Endothelial cell of umbilical vein (primary cell): ENCODE results near the gene XRCC2. TPM values are rescaled to one million over a fixed set of nuclear protein-coding genes. Genes with fewer than 3 reads are reported as not detected.

Source experiments
- BruUV-seq: library from RNA; stranded (reverse); fragments of 400-500 nt; replicated peaks from 2 replicates; lab custom pipeline; 2021; lab: Mats Ljungman, UMichigan
- CTCF ChIA-PET: fragments of 300-600, 350-600 bp; sonication (Branson Sonifier 250); formaldehyde crosslinking; loops from one replicate; lab custom pipeline; 2021; ENCODE audit warnings: antibody characterized with exemption, inconsistent platforms; lab: Charles Lee
- POLR2A ChIA-PET: fragments of 300-600, 350-600 bp; sonication (Branson Sonifier 250); formaldehyde crosslinking; loops from one replicate; lab custom pipeline; 2021; ENCODE audit warnings: antibody characterized with exemption, inconsistent platforms; lab: Charles Lee
- DNase-seq: peaks from one replicate; pipeline ENCODE4 v3.0.0-alpha.2; 2011; ENCODE audit warnings: low read depth, low spot score
- FAIRE-seq: peaks from 2 replicates; lab custom pipeline; 2011; peaks lifted over from hg19 to GRCh38; lab: Jason Lieb, UNC
- H2AFZ ChIP-seq: 2 replicates; pipeline ENCODE4 v1.6.0; 2012; ENCODE audit warnings: low read depth, low read length, control low read depth, inconsistent platforms
- H3K27ac ChIP-seq: 2 replicates; pipeline ENCODE4 v1.5.1; 2011; ENCODE audit warnings: low read depth, mild to moderate bottlenecking, control low read depth, low read length, moderate library complexity; ENCODE audit not compliant: insufficient read depth
- H3K27me3 ChIP-seq, 2 experiments: 2 replicates each; pipeline versions ENCODE4 v1.6.0 to v1.6.1; 2011; ENCODE audit warnings: low read length in 2 of 2, mixed read lengths in 1 of 2; ENCODE audit not compliant: control insufficient read depth in 2 of 2, insufficient read depth in 2 of 2
- H3K36me3 ChIP-seq, 2 experiments: 2 replicates in 1 of 2; 3 replicates in 1 of 2; pipeline ENCODE4 v1.5.1; 2011; ENCODE audit warnings: low read length in 2 of 2, mild to moderate bottlenecking in 1 of 2, moderate library complexity in 1 of 2; ENCODE audit not compliant: control insufficient read depth in 2 of 2, insufficient read depth in 2 of 2; ENCODE audit errors: extremely low read depth in 1 of 2
- H3K4me1 ChIP-seq: 3 replicates; pipeline ENCODE4 v1.5.1; 2011; ENCODE audit warnings: mild to moderate bottlenecking, low read length; ENCODE audit not compliant: control insufficient read depth, insufficient read depth; ENCODE audit errors: extremely low read depth
- H3K4me2 ChIP-seq: 2 replicates; pipeline ENCODE4 v1.6.1; 2011; ENCODE audit warnings: low read length, control low read depth, mixed read lengths; ENCODE audit not compliant: insufficient read depth
- H3K4me3 ChIP-seq, 3 experiments: fragments of 200-600 bp in 1 of 3; sonication (generic), shearing (Covaris generic) in 1 of 3; replicated peaks in 1 of 3; 2 replicates each; pipeline ENCODE4 v1.5.1; 2011 to 2016; ENCODE audit warnings: control low read depth in 3 of 3, low read length in 3 of 3, mild to moderate bottlenecking in 2 of 3, inconsistent platforms in 1 of 3, low read depth in 1 of 3, moderate library complexity in 1 of 3; ENCODE audit not compliant: insufficient read depth in 1 of 3
- H3K79me2 ChIP-seq: 2 replicates; pipeline ENCODE4 v1.6.0; 2012; ENCODE audit warnings: low read length, inconsistent platforms; ENCODE audit not compliant: control insufficient read depth, insufficient read depth
- H3K9ac ChIP-seq: replicated peaks from 2 replicates; pipeline ENCODE3; 2011; ENCODE audit warnings: low read length, control low read depth; ENCODE audit not compliant: insufficient read depth; ENCODE audit errors: extremely low read depth
- H3K9me1 ChIP-seq: replicated peaks from 3 replicates; pipeline ENCODE4 v1.6.0; 2011; ENCODE audit warnings: mild to moderate bottlenecking, low read length; ENCODE audit not compliant: control insufficient read depth, insufficient read depth; ENCODE audit errors: extremely low read depth
- H3K9me3 ChIP-seq: replicated peaks from 2 replicates; pipeline ENCODE4 v1.5.1; 2012; ENCODE audit warnings: low read length, inconsistent platforms; ENCODE audit not compliant: control insufficient read depth, insufficient read depth
- H4K20me1 ChIP-seq: replicated peaks from 2 replicates; pipeline ENCODE3; 2011; ENCODE audit warnings: mild to moderate bottlenecking, low read length; ENCODE audit not compliant: control insufficient read depth, insufficient read depth; ENCODE audit errors: extremely low read depth
- EZH2 ChIP-seq: IDR thresholded peaks from 2 replicates; pipeline ENCODE4 v1.6.1; 2012; ENCODE audit warnings: borderline replicate concordance, low read depth, mild to moderate bottlenecking, moderate library complexity, low read length, inconsistent platforms; ENCODE audit not compliant: severe bottlenecking
- FOS ChIP-seq: IDR thresholded peaks from 2 replicates; pipeline ENCODE4 v1.6.1; 2011; ENCODE audit warnings: mild to moderate bottlenecking, low read length, moderate library complexity, borderline replicate concordance; ENCODE audit not compliant: insufficient read depth
- GATA2 ChIP-seq: IDR thresholded peaks from 2 replicates; pipeline ENCODE4 v1.7.0; 2011; ENCODE audit warnings: low read depth, mild to moderate bottlenecking, moderate library complexity, mixed read lengths, low read length; ENCODE audit not compliant: insufficient read length, insufficient read depth
- JUN ChIP-seq: IDR thresholded peaks from 2 replicates; pipeline ENCODE4 v1.6.1; 2011; ENCODE audit warnings: borderline replicate concordance, low read depth; ENCODE audit not compliant: insufficient read length, insufficient read depth
- MYC ChIP-seq: IDR thresholded peaks from one replicate; pipeline ENCODE4 v1.6.1; 2011; ENCODE audit warnings: mild to moderate bottlenecking, low read depth, low read length
- POLR2A ChIP-seq: IDR thresholded peaks from 2 replicates; pipeline ENCODE4 v1.6.1; 2012; ENCODE audit warnings: low read depth, mild to moderate bottlenecking, control low read depth, low read length
- POLR2AphosphoS5 ChIP-seq: IDR thresholded peaks from 2 replicates; pipeline ENCODE4 v1.6.1; 2012; ENCODE audit warnings: low read depth, mild to moderate bottlenecking, control low read depth, low read length, moderate library complexity; ENCODE audit not compliant: insufficient read depth
- dilution Hi-C: fragments of 300-500 bp; cut with MboI; formaldehyde crosslinking; loops from one replicate; pipeline ENCODE4 v1.15.0; 2019; ENCODE audit warnings: low sequenced_read_pairs; ENCODE audit not compliant: extremely low pct_ligation_motif_present
- intact Hi-C: fragments of 100-400 bp; cut with micrococcal nuclease; formaldehyde crosslinking; loops from one replicate; pipeline ENCODE4 v1.10.0; 2022
- polyA plus RNA-seq, 4 experiments: library from polyadenylated mRNA; depleted of rRNA in 3 of 4; stranded (reverse) in 3 of 4; unstranded in 1 of 4; fragments of >200 nt; gene quantifications; 2 replicates each; pipeline versions ENCODE4 v1.2.1 to v1.2.3, GENCODE V29; 2011 to 2012; ENCODE audit warnings: missing spikeins in 1 of 4
- total RNA-seq: library from RNA; stranded (reverse); gene quantifications from 2 replicates; pipeline ENCODE4 v1.2.3, GENCODE V29; 2021
- TF ChIP-seq, protein P1 (sequence below), 2 donors: IDR thresholded peaks; 1 replicate in 1 of 2; 2 replicates in 1 of 2; pipeline ENCODE4 v1.5.1; 2011; ENCODE audit warnings: low read length in 2 of 2, mild to moderate bottlenecking in 2 of 2, moderate library complexity in 2 of 2, control low read depth in 1 of 2, inconsistent platforms in 1 of 2, low read depth in 1 of 2; ENCODE audit not compliant: insufficient read depth in 1 of 2; ENCODE audit errors: extremely low read depth in 1 of 2
- TF ChIP-seq, protein P2 (sequence below): IDR thresholded peaks from 2 replicates; pipeline ENCODE4 v1.6.1; 2011; ENCODE audit not compliant: insufficient read depth, insufficient read length

The XRCC2 gene
- total and polyA plus RNA-seq, 2 donors (not counting 3 experiments of a cell fraction or from before 2014, with no cell fraction given), result 2.4 to 8.8 TPM

DNA sequence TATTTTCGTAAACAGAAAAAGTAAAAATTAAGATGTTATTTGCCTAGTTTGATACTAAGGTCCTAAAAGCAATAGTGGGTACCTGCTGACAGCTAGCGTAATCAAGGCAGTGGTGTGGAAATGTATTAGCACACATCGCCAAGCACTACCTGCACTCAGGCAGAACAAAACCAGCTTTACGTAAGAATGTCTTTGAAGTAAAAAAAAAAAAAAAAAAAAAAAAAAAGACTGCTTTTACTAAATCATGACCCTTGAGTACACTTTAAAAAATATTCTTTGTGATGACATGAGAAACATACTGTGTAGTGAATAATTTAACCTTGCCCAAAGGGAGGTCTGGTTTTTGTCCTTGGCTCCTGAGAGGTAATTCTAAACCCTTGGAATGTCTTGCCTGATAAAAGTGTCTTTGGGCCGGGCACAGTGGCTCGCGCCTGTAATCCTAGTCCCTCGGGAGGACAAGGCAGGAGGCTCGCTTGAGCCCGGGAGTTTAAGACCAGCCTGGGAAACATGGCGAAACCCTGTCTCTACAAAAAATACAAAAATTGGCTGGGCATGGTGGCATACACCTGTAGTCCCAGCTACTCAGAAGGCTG, 12.7 kb downstream of the XRCC2 start:
- no TSS peak for BruUV-seq
- Histone ChIP-seq H3K9me3 (no peaks in the 10 kb centered on the region), H4K20me1 (no peaks in the 10 kb centered on the region), H3K36me3 (no peaks in the 10 kb centered on the region), H3K79me2 (peaks cover 9% of the 10 kb centered on the region), H3K27me3 (no peaks in the 10 kb centered on the region), H2AFZ (no peak overlapping the region), H3K27ac (no peak overlapping the region), H3K4me1 (peaks cover 13% of the 10 kb centered on the region), H3K9me1 (no peaks in the 10 kb centered on the region), H3K4me3 (no peak overlapping the region), H3K9ac (no peak overlapping the region), H3K4me2 (no peak overlapping the region)
- CTCF ChIA-PET, result interaction anchor here (1.3 to 2.1 kb wide), 2 partner anchors 24 to 43 kb away, joined by 5 to 6 read pairs; no protein-coding TSS in a partner anchor
- intact Hi-C loops, result no loop called here
- FAIRE-seq (no peak), DNase-seq (no peak)
- no peak for TF ChIP-seq POLR2AphosphoS5
- TF ChIP-seq, protein P1, sequence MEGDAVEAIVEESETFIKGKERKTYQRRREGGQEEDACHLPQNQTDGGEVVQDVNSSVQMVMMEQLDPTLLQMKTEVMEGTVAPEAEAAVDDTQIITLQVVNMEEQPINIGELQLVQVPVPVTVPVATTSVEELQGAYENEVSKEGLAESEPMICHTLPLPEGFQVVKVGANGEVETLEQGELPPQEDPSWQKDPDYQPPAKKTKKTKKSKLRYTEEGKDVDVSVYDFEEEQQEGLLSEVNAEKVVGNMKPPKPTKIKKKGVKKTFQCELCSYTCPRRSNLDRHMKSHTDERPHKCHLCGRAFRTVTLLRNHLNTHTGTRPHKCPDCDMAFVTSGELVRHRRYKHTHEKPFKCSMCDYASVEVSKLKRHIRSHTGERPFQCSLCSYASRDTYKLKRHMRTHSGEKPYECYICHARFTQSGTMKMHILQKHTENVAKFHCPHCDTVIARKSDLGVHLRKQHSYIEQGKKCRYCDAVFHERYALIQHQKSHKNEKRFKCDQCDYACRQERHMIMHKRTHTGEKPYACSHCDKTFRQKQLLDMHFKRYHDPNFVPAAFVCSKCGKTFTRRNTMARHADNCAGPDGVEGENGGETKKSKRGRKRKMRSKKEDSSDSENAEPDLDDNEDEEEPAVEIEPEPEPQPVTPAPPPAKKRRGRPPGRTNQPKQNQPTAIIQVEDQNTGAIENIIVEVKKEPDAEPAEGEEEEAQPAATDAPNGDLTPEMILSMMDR (IDR thresholded peaks at IDR 0.05; ENCODE audit: extremely low read depth in 1 of 2, insufficient read depth in 1 of 2, low read depth in 1 of 2, low read length in 2 of 2), result no peak
- no peak for TF ChIP-seq MYC
- TF ChIP-seq GATA2, result no peak
- no peak for TF ChIP-seq JUN
- no peak for TF ChIP-seq FOS
- TF ChIP-seq, protein P2, sequence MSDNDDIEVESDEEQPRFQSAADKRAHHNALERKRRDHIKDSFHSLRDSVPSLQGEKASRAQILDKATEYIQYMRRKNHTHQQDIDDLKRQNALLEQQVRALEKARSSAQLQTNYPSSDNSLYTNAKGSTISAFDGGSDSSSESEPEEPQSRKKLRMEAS, result no peak
- no peak for TF ChIP-seq POLR2A
- TF ChIP-seq EZH2, result no peak
- POLR2A ChIA-PET, result no interaction called here
- dilution Hi-C loops, result no loop called here
